ENCODE measurements around the gene PSPN. TPM values are rescaled to one million over a fixed set of nuclear protein-coding genes. Genes with fewer than 3 reads are reported as not detected.

Gene PSPN
- total RNA-seq, 3 donors from 2014 or later: 0.32 to 0.66 (median 0.59) TPM

Other genes starting within 250 kb of the PSPN start
- under 1 TPM in 2 of 3 donors, not detected in 1; 0.16 to 0.33 TPM for gene ACSBG2, start 240.3 kb downstream of the PSPN start, total RNA-seq
- 10 to 100 TPM; 13.6 to 16.4 (median 13.8) TPM for gene MLLT1, start 96.0 kb downstream of the PSPN start, total RNA-seq
- under 1 TPM in 1 of 3 donors, not detected in 2; 0.33 TPM for gene ACER1, start 42.3 kb downstream of the PSPN start, total RNA-seq
- gene CLPP, start 14.4 kb downstream of the PSPN start, total RNA-seq: 10 to 100 TPM; 72.3 to 96.7 (median 75.8) TPM
- gene ALKBH7, start 3.1 kb downstream of the PSPN start, total RNA-seq: 100 to 1,000 TPM in 1 of 3 donors, 10 to 100 TPM in 2; 68.3 to 101 (median 76.7) TPM
- 10 to 100 TPM; 46.7 to 51.0 (median 48.5) TPM for gene GTF2F1, start 17.2 kb upstream of the PSPN start, total RNA-seq
- gene KHSRP, start 48.9 kb upstream of the PSPN start, total RNA-seq: 10 to 100 TPM; 71.4 to 76.1 (median 73.0) TPM
- under 1 TPM in 1 of 3 donors, not detected in 2; 0.44 TPM for gene SLC25A41, start 57.8 kb upstream of the PSPN start, total RNA-seq
- 10 to 100 TPM; 14.0 to 37.8 (median 18.4) TPM for gene SLC25A23, start 83.9 kb upstream of the PSPN start, total RNA-seq
- 10 to 100 TPM in 2 of 3 donors, under 1 TPM in 1; 0.48 to 30.7 (median 24.6) TPM for gene CRB3, start 88.3 kb upstream of the PSPN start, total RNA-seq
- 1 to 10 TPM; 1.3 to 3.2 (median 2.5) TPM for gene DENND1C, start 105.9 kb upstream of the PSPN start, total RNA-seq
- under 1 TPM in 1 of 3 donors, not detected in 2; 0.48 TPM for gene TUBB4A, start 126.4 kb upstream of the PSPN start, total RNA-seq
- gene TNFSF9, start 155.1 kb upstream of the PSPN start, total RNA-seq: 1 to 10 TPM in 1 of 3 donors, under 1 TPM in 2; 0.33 to 1.6 (median 0.44) TPM
- gene CD70, start 215.2 kb upstream of the PSPN start, total RNA-seq: not detected

All from breast epithelium (tissue), 3 donors.